Measurements from ENCODE around the gene CDK14.

CDK14 gene

GRCh38 chr7:91206361-91206960 is 610.3 kb downstream of the CDK14 start:
- no peak for DNase-seq
- Histone ChIP-seq H3K9me3 (no peaks in the 10 kb centered on the region), H3K36me3 (peaks cover 6 to 7% (median 7%) of the 10 kb centered on the region in 3 donors), H3K4me1 (no peaks in the 10 kb centered on the region), H3K27me3 (no peaks in the 10 kb centered on the region), H3K27ac (no peak overlapping the region), H3K4me3 (no peak overlapping the region)
- TF ChIP-seq CTCF (IDR thresholded peaks at IDR 0.05) = no peak
- intact Hi-C loops (cut with DNase I; ENCODE audit: low total_unique reads) = no loop called here

- Histone ChIP-seq H3K4me1 (no peaks in the 10 kb centered on the region), H3K4me3 (no peak overlapping the region), H3K27ac (no peak overlapping the region), H3K27me3 (no peaks in the 10 kb centered on the region), H3K36me3 (peaks cover 1 to 7% (median 7%) of the 10 kb centered on the region in 3 donors), H3K9me3 (no peaks in the 10 kb centered on the region)
- TF ChIP-seq CTCF (IDR thresholded peaks at IDR 0.05) = no peak
- no peak for DNase-seq
- intact Hi-C loops (cut with DNase I; ENCODE audit: low total_unique reads) = no loop called here
These were observed 616.5 kb downstream of the CDK14 start for GRCh38 chr7:91212582-91212981.

GRCh38 chr7:91226411-91226810 is 630.3 kb downstream of the CDK14 start:
- Histone ChIP-seq H3K36me3 (no peaks in the 10 kb centered on the region), H3K27ac (no peak overlapping the region), H3K4me3 (no peak overlapping the region), H3K27me3 (no peaks in the 10 kb centered on the region), H3K9me3 (peaks cover 0 to 4% (median 0%) of the 10 kb centered on the region in 3 donors), H3K4me1 (no peaks in the 10 kb centered on the region)
- no peak for DNase-seq
- intact Hi-C loops (cut with DNase I; ENCODE audit: low total_unique reads) = no loop called here
- TF ChIP-seq CTCF (IDR thresholded peaks at IDR 0.05) = no peak

GRCh38 chr7:91228327-91228726 is 632.2 kb downstream of the CDK14 start:
- TF ChIP-seq CTCF (IDR thresholded peaks at IDR 0.05) = no peak
- intact Hi-C loops (cut with DNase I; ENCODE audit: low total_unique reads) = no loop called here
- no peak for DNase-seq
- H3K4me3 ChIP-seq = no peak overlapping the region
- H3K9me3 ChIP-seq = peaks cover 0 to 4% (median 0%) of the 10 kb centered on the region in 3 donors
- no peak overlapping the region for H3K27ac ChIP-seq
- H3K27me3 ChIP-seq = no peaks in the 10 kb centered on the region
- H3K4me1 ChIP-seq = no peaks in the 10 kb centered on the region
- H3K36me3 ChIP-seq = no peaks in the 10 kb centered on the region

GRCh38 chr7:91228927-91229558 is 632.9 kb downstream of the CDK14 start:
- intact Hi-C loops (cut with DNase I; ENCODE audit: low total_unique reads) = no loop called here
- Histone ChIP-seq H3K4me3 (no peak overlapping the region), H3K27me3 (no peaks in the 10 kb centered on the region), H3K9me3 (peaks cover 0 to 4% (median 0%) of the 10 kb centered on the region in 3 donors), H3K27ac (no peak overlapping the region), H3K36me3 (no peaks in the 10 kb centered on the region), H3K4me1 (no peaks in the 10 kb centered on the region)
- no peak for DNase-seq
- TF ChIP-seq CTCF (IDR thresholded peaks at IDR 0.05) = no peak

Measured in tibial artery (tissue), 4 donors.